ENCODE measurements around the gene CPO. TPM values are rescaled to one million over a fixed set of nuclear protein-coding genes. Genes with fewer than 3 reads are reported as not detected.

Gene CPO
- total and polyA plus RNA-seq, 9 donors: 0.17 to 31.8 (median 0.34) TPM; not detected in 3

DNA sequence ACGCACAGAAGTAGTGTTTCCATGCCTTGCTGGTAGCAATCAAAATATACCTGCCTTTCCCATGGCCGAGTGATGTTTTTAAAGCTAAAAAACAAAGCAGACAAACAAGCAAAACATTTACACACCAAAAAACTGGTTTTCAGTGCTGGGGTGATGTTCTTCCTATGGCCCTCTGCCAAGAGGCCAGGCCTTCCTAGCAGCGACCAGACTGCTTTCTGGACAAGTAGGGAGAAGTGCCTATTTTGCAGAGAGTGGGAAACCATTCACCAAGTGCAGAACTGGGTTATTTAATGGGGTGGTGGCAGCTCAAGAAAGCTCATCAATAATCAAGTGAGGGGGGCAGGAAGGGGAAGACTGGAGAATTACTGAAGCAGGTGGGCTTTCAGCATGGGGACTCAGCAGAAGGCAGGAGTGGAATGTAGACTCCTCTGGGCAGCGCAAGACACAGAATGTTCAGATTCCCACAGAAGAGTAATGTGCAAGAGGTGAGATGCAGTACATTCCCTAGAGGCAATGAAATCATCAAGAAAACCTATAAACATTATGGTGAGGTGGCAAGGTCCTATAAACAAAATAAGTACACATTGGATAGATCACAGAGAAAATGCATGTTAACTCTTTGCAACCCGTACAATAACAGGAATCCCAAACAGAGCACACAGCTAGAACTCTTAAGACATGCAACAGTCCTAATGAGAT, 44.0 kb downstream of the CPO start:
- WGBS, 3 donors: 62 to 67% (median 65%) methylated on average over 5 of the region's 5 CpGs
- intact Hi-C loops (cut with DNase I): loop anchor here (2.0 to 10.0 kb wide), 5 partner anchors 181 to 494 kb away; partner anchors contain the start of gene KLF7 (in 1 of the 4)
- H3K27ac ChIP-seq: no peak overlapping the region

GRCh38 chr2:206984206-206984605, 44.9 kb downstream of the CPO start:
- intact Hi-C loops (cut with DNase I): loop anchor here (5.0 to 10.0 kb wide), 4 partner anchors 181 to 493 kb away; partner anchors contain the start of gene KLF7 (in 1 of the 4)
- DNase-seq: no peak
- peaks cover under 1% of the 10 kb centered on the region for H3K4me1 ChIP-seq (ENCODE audit: insufficient read depth)
- no peaks in the 10 kb centered on the region for H3K9me3 ChIP-seq
- H3K4me3 ChIP-seq: no peak overlapping the region
- no peaks in the 10 kb centered on the region for H3K27me3 ChIP-seq
- H3K36me3 ChIP-seq: no peaks in the 10 kb centered on the region
- H3K27ac ChIP-seq: no peak overlapping the region
- 82 to 91% (median 89%) methylated on average over 4 of the region's 4 CpGs for WGBS, 3 donors
- TF ChIP-seq, protein P1, sequence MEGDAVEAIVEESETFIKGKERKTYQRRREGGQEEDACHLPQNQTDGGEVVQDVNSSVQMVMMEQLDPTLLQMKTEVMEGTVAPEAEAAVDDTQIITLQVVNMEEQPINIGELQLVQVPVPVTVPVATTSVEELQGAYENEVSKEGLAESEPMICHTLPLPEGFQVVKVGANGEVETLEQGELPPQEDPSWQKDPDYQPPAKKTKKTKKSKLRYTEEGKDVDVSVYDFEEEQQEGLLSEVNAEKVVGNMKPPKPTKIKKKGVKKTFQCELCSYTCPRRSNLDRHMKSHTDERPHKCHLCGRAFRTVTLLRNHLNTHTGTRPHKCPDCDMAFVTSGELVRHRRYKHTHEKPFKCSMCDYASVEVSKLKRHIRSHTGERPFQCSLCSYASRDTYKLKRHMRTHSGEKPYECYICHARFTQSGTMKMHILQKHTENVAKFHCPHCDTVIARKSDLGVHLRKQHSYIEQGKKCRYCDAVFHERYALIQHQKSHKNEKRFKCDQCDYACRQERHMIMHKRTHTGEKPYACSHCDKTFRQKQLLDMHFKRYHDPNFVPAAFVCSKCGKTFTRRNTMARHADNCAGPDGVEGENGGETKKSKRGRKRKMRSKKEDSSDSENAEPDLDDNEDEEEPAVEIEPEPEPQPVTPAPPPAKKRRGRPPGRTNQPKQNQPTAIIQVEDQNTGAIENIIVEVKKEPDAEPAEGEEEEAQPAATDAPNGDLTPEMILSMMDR (IDR thresholded peaks at IDR 0.05): no peak
- TF ChIP-seq POLR2A (IDR thresholded peaks at IDR 0.05): no peak
- no peak for TF ChIP-seq EP300 (IDR thresholded peaks at IDR 0.05)

More for the DNA sequence above, 44.0 kb downstream of the CPO start:
- Histone ChIP-seq H3K27me3 (no peaks in the 10 kb centered on the region), H3K4me3 (no peak overlapping the region), H3K36me3 (no peaks in the 10 kb centered on the region), H3K4me1 (ENCODE audit: insufficient read depth) (no peaks in the 10 kb centered on the region), H3K9me3 (no peaks in the 10 kb centered on the region)
- TF ChIP-seq EP300 (IDR thresholded peaks at IDR 0.05) (no peak), POLR2A (IDR thresholded peaks at IDR 0.05) (no peak)
- TF ChIP-seq, protein P1 (IDR thresholded peaks at IDR 0.05): no peak
- no peak for DNase-seq

GRCh38 chr2:206986943-206987342, 47.6 kb downstream of the CPO start:
- TF ChIP-seq POLR2A (IDR thresholded peaks at IDR 0.05): no peak
- TF ChIP-seq, protein P1 (IDR thresholded peaks at IDR 0.05): no peak
- TF ChIP-seq EP300 (IDR thresholded peaks at IDR 0.05): no peak
- no peak for DNase-seq
- H3K4me3 ChIP-seq: no peak overlapping the region
- H3K27me3 ChIP-seq: no peaks in the 10 kb centered on the region
- intact Hi-C loops (cut with DNase I): loop anchor here in 2 of 4 donors (10.0 kb wide), 2 partner anchors 178 to 478 kb away; partner anchors contain the start of gene KLF7 (in 1 of the 2)
- H3K36me3 ChIP-seq: no peaks in the 10 kb centered on the region
- no peak overlapping the region for H3K27ac ChIP-seq
- H3K9me3 ChIP-seq: no peaks in the 10 kb centered on the region
- H3K4me1 ChIP-seq (ENCODE audit: insufficient read depth): peaks cover 2% of the 10 kb centered on the region

GRCh38 chr2:206987810-206988209, 48.5 kb downstream of the CPO start:
- Histone ChIP-seq H3K9me3 (no peaks in the 10 kb centered on the region), H3K4me1 (ENCODE audit: insufficient read depth) (peaks cover 2% of the 10 kb centered on the region), H3K27me3 (no peaks in the 10 kb centered on the region), H3K4me3 (no peak overlapping the region), H3K36me3 (no peaks in the 10 kb centered on the region), H3K27ac (no peak overlapping the region)
- TF ChIP-seq EP300 (IDR thresholded peaks at IDR 0.05) (no peak), POLR2A (IDR thresholded peaks at IDR 0.05) (no peak)
- TF ChIP-seq, protein P1 (IDR thresholded peaks at IDR 0.05): no peak
- 90 to 98% (median 97%) methylated on average over 2 of the region's 2 CpGs for WGBS, 3 donors
- intact Hi-C loops (cut with DNase I): loop anchor here in 2 of 4 donors (10.0 kb wide), 2 partner anchors 177 to 477 kb away; partner anchors contain the start of gene KLF7 (in 1 of the 2)
- DNase-seq: no peak
